ENCODE results near the gene TAPBPL.
A peak's percentile ranks its signal among the peaks of the same experiment; 100 is the strongest.
"Not testable (repeated sequence)": the region's sequence is repeated elsewhere in the genome, so short reads cannot be mapped to it uniquely, and the experiment has no call there.

TAPBPL gene

GRCh38 chr12:6494258-6494743, 42.5 kb downstream of the TAPBPL start:
- Histone ChIP-seq H3K27me3 (ENCODE audit: low read depth) (no peaks in the 10 kb centered on the region), H3K9me3 (no peaks in the 10 kb centered on the region), H3K4me1 (peaks cover 21% of the 10 kb centered on the region), H3K4me3 (peak overlapping the region; percentile 81), H3K36me3 (replicated peaks) (peaks cover 53% of the 10 kb centered on the region)
- DNase-seq (ENCODE audit: low spot score in 2 of 2), result peak in 1 of 2 experiments; percentile 19
- in situ Hi-C loops (cut with MboI; ENCODE audit: low sequenced_read_pairs), result no loop called here

- peaks cover 60% of the 10 kb centered on the region for H3K36me3 ChIP-seq (replicated peaks)
- H3K9me3 ChIP-seq, result no peaks in the 10 kb centered on the region
- no peaks in the 10 kb centered on the region for H3K27me3 ChIP-seq (ENCODE audit: low read depth)
- in situ Hi-C loops (cut with MboI; ENCODE audit: low sequenced_read_pairs), result no loop called here
- peaks cover 21% of the 10 kb centered on the region for H3K4me1 ChIP-seq
- no peak for DNase-seq (ENCODE audit: low spot score in 2 of 2)
- peak overlapping the region; percentile 81 for H3K4me3 ChIP-seq
These were observed 43.1 kb downstream of the TAPBPL start for GRCh38 chr12:6494968-6495367.

GRCh38 chr12:6497291-6497690, 45.4 kb downstream of the TAPBPL start:
- in situ Hi-C loops (cut with MboI; ENCODE audit: low sequenced_read_pairs); H3K4me3 ChIP-seq; H3K27me3 ChIP-seq (ENCODE audit: low read depth); DNase-seq (ENCODE audit: low spot score in 2 of 2); H3K9me3 ChIP-seq: not testable (repeated sequence)
- Histone ChIP-seq H3K4me1 (peaks cover 14% of the 10 kb centered on the region), H3K36me3 (replicated peaks) (peaks cover 71% of the 10 kb centered on the region)

- Histone ChIP-seq H3K27me3 (ENCODE audit: low read depth) (no peaks in the 10 kb centered on the region), H3K4me3 (no peak overlapping the region), H3K4me1 (peaks cover 8% of the 10 kb centered on the region), H3K36me3 (replicated peaks) (peaks cover 85% of the 10 kb centered on the region), H3K9me3 (no peaks in the 10 kb centered on the region)
- in situ Hi-C loops (cut with MboI; ENCODE audit: low sequenced_read_pairs), result no loop called here
- DNase-seq (ENCODE audit: low spot score in 2 of 2), result no peak
These were observed 48.6 kb downstream of the TAPBPL start for GRCh38 chr12:6500466-6500865.

GRCh38 chr12:6507102-6507998, 55.5 kb downstream of the TAPBPL start:
- no peak overlapping the region for H3K4me3 ChIP-seq
- in situ Hi-C loops (cut with MboI; ENCODE audit: low sequenced_read_pairs), result no loop called here
- H3K4me1 ChIP-seq, result peaks cover 4% of the 10 kb centered on the region; the same call in 1 of the 2 replicates
- H3K36me3 ChIP-seq (replicated peaks), result peaks cover 73% of the 10 kb centered on the region
- H3K9me3 ChIP-seq, result no peaks in the 10 kb centered on the region
- H3K27me3 ChIP-seq (ENCODE audit: low read depth), result no peaks in the 10 kb centered on the region
- peak in 1 of 2 experiments; percentile 32 for DNase-seq (ENCODE audit: low spot score in 2 of 2)

GRCh38 chr12:6508087-6508486, 56.2 kb downstream of the TAPBPL start:
- DNase-seq (ENCODE audit: low spot score in 2 of 2), result no peak
- Histone ChIP-seq H3K36me3 (replicated peaks) (peaks cover 74% of the 10 kb centered on the region), H3K9me3 (no peaks in the 10 kb centered on the region), H3K4me1 (peaks cover 4% of the 10 kb centered on the region; the same call in 1 of the 2 replicates), H3K4me3 (no peak overlapping the region), H3K27me3 (ENCODE audit: low read depth) (no peaks in the 10 kb centered on the region)
- in situ Hi-C loops (cut with MboI; ENCODE audit: low sequenced_read_pairs), result no loop called here

All from HAP-1 (cell line).